ENCODE measurements around the gene HIPK1.

HIPK1 gene

DNA sequence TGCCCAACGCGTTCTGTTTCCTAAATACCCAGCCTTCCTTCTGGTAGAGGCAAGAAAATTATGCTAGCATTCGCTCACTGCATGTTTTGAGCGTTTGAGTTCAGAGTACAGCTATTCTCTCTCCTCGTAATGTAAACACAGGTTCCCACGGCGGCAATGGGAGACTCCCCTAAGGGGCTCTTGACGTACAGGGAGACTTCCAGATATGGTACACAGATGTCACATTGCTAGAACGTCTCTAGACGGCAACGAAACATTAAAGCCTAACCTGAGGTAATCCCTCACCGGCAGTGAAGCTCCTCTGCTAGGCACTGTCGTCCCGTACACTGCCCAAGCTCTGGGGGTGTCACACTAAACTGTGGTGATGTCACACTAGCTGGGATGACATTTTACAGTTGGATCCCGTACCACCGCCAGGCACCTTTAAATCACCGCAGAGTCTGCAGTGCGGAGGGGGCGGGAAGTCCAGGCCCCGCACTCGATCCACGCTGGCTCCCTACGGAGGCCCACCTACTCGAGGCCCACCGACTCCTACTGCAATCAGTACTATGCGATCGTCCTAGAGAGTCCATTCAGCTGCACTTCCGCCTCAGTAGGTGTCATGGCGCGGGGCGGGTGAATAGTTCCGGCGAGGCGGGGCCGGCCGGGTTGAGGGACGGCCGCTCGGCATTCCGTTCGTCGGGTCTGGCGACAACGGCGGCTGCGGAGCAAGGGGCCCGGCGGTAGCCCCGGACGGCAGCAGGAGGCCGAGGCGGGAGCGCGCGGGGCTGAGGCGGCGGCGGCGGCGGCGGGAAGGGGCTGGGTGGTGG, at the start of gene HIPK1:
Gene HIPK1 (plus strand): TSS at position 384 of the 809 bp plus-strand sequence.
- peak; percentile 31 for DNase-seq

GRCh38 chr1:113879739-113880038, 49.4 kb upstream of the HIPK1 start:
- DNase-seq, result no peak

DNA sequence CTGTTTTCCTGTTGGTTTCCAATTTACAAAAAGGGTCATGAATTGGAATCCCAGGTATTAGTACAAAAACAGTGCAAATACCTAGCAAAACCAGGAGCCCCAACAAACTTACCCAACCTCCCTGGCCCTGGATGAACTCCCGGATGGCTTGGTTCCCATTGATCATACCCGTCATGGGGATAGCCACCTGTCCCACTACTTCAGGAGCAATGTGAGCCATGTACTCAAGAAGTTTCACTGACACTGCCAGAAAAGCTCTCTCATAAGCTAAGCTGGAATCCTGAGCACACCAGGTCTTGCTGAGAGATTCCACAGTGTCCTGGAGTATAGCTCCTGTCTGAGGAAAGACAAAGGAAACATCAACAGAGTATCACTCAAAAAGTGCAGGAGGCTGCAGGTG, 47.5 kb upstream of the HIPK1 start:
- DNase-seq, result no peak

DNA sequence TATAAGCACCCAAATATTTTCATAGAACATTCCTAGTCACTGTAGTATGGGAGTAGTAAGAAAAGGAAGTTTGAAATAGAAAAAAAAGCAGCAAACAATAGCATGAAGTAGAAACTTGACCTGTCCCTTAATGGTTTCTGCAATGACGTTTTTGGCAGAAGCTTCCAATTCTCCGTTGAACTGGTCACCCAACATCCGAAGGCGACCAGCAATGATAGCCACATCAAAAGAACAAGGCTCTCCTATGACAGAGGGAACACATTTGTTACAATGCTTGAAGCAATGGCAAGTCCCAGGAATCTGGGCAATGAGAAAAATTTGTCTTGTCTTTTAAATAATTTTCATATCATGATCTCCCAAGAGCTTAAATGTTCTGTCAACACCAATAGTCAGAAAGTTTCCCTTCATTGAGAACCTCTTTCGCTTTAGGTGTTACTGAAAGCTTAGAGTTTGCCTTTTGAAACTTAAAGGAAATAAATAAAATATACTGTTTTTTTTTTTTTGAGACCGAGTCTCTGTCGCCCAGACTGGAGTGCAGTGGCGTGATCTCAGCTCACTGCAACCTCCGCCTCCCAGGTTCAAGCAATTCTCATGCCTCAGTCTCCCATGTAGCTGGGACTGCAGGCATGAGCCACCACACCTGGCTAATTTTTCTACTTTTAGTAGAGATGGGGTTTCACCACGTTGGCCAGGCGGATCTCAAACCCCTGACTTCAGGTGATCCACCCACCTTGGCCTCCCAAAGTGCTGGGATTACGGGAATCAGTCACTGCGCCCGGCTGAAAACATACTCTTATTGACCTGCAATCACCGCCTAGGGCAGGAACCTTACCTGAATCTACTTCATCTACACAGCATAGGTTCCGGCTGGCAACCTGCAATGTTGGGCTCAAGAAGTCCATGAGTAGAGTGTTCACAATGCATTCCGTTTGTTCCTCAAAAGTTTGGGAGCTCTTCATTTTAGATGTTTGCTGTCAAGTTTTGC, 42.4 kb upstream of the HIPK1 start:
- DNase-seq, result no peak

- no peak for DNase-seq
Observed at GRCh38 chr1:113887402-113888175, 41.5 kb upstream of the HIPK1 start, which contains the start of gene BCL2L15. BCL2L15 (minus strand) TSS chr1:113887581; CDS start chr1:113887375, 206 bp downstream.

DNA sequence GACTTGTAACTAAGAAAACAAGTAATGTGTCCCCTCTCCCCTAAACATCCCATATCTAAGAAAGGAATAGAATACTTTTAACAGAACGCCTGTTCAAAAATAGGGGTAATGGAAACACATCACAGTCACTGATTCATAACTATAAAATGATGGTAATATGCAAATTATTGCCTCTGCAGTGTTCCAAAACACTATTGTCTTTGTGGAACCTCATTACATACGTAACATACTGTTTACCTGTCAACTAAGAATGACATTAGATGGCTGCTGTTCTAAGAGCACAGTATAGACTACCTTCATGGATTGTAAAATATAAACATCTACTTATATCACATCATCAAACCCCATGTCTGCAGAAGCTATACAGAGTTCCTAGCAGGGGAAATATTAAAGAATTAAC, 38.3 kb upstream of the HIPK1 start:
- no peak for DNase-seq

GRCh38 chr1:113891631-113892220, 37.4 kb upstream of the HIPK1 start:
- peak; percentile 39 for DNase-seq

GRCh38 chr1:113893267-113893666, 35.9 kb upstream of the HIPK1 start:
- DNase-seq, result no peak

DNA sequence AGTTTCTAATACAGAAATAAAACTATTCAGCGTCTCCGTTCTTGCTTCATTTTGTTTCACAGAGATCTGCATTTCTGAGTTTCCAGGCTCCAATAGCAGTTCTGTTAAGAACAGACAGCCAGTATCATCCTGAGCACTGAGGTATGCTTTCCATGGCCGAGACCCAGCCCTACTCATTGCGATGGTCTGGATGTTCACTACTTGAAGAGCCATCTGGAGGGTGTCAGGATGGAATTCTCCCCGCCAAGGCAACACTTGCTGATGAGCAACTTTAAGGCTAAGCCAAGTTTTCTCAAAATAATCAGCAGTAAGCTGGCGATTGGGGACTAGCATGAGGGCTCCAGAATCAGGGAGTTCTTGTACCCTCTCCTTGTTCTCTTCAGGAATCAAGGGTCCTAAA, 34.0 kb upstream of the HIPK1 start:
- no peak for DNase-seq

GRCh38 chr1:113895961-113896360, 33.2 kb upstream of the HIPK1 start:
- no peak for DNase-seq

GRCh38 chr1:113898241-113898814, 30.8 kb upstream of the HIPK1 start:
- DNase-seq, result no peak

DNA sequence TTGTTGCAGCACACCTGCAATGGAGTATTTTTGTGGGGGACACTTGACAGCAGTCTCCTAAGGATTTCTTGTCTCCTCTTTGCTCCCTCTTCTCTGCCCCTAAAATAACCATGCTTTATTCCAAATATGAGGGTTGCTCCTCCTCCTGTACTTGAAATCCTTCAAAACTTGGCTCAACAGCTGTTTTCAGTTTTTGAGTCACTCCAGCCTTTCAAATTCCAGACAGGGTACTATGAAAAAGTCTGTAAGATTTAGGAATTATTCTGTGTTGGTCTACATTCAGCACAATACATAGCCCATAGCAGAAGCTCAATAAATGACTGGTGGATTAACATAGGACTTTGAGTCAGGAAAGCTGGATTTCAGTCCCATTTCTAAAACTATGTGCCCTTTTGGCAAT, 30.0 kb upstream of the HIPK1 start:
- no peak for DNase-seq

GRCh38 chr1:113901191-113901590, 27.9 kb upstream of the HIPK1 start:
- no peak for DNase-seq

DNA sequence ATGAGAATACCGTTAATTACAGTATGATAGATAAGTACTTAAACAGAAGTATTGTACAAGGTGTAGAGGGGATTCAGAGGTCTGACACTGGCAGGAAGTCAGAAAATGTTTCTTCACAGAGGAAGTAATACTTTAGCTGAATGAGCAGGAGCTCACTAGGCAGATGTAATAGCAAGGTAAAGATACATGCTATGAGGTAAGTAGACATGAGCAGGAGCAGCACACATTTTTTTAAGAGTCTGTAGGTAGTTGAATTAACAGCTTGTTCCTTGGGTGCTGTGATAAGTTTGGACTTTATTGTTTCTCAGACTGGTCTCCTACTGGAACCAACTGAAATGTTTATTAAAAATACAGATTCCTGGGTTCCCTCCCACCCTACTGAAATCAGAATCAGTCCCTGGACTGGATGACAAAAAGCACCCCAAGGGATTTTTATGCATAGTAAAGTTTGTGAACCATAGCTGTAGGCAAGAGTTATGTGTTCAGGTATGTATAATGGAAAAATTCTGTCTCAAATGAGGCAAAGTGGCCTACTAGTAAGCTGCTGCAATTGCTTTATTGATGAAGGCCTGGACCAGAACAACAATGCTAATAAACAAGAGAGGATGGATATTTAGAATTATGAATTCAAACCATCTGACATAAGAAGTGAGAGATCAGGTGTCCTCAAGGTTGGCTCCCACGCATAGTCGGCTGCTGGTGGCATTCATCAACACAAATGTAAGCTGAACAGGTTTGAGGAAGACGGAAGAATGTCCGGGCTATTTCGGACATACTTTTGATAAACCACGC, 25.4 kb upstream of the HIPK1 start:
- DNase-seq, result no peak

DNA sequence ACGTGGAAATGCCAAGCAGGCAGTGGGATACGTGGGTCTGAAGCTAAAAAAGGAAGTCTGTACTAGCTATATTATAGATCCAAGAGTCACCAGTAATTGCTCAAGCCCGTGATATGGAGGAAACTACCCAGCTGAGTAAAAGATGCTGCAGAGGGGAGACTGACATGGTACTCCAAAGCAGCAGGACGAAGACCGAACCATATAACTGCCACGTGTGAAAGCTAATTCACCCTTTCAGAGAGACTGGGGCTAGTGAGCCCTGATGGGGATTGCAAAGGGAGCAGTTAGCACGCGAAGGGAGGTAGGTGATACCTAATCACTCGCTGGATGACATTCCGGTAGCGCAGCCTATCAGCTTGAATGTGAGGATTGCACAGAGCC, 24.8 kb upstream of the HIPK1 start:
- DNase-seq, result no peak

DNA sequence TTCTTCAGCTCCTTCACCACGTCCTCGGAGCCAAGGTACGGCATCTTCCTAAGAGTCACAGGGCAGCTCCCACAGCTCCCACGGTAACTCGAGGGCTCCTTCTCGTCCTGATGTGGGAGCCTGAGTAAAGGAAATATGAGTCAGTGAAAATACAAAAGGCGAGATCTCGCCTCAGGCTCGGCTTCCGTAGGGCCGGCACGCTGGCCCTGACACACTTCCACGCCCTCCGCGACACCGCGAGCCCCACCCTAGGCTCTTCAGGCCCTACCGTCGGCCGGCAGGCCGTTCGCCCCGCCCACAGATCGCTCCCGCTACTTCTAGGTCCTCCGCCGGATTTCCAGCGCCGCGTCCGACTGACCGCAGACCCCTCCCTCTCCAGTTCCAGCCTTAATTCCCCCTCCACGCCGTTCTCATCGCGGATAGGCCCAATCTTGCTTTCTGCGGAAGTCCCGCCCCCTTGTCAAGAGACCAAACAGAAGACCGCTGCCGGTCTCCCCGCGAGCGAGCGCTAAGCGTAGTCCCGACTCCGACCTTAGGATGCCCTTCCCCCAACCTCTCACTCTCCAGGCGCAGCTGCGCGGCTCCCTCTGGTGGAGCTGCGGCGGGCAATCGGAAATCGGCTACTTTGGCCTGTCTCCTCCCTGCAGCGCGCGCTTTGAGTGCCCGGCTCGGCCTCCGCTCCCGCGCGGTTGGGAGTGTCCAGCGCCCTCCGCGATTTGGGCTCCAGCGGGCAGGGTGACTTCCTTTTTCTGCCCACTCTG, 24.3 kb upstream of the HIPK1 start, which contains the start of the genes AP4B1 and DCLRE1B:
Gene AP4B1 (minus strand): TSS at position 126 of the 761 bp plus-strand sequence. CDS start 82 bp downstream, at position 44.
Gene DCLRE1B (plus strand): TSS at position 653 of the 761 bp plus-strand sequence. CDS start 261 bp downstream, outside the sequence.
- peak; percentile 95 for DNase-seq

GRCh38 chr1:113905435-113905861, 23.7 kb upstream of the HIPK1 start:
- no peak for DNase-seq

DNA sequence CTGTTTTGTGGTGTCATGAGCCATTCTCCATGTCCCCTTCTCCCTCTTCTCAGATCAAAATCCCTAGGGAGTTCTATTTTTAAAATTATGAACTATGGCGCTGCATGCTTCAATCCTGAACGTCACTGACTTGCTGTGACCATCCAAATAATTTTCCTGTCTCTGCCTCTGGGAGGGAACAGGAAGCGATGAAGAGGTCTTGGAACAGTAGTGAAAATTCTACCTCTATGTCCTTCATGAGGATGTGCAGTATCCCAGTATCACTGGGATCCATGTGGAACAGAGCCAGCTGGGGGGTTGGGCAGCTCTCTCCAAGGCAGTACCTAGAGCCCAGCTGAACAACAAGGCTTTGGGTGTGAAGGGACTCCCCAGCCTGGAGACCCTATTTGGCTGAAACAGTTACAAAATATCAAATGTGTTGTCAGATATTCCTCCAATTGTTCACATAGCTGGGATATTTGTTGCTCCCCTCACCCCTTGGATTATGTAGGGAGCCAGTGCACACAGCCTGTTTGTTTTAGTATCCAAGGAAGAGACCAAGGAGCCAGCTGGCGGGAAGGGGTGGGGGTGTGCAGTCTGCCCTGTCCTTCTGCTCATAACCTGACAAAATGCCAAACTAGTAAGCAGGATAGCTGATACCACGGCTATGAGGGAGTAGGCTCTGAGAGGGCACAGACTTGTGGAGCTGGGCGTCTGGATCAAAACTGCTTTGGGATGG, 16.4 kb upstream of the HIPK1 start:
- no peak for DNase-seq

GRCh38 chr1:113913312-113913668, 15.8 kb upstream of the HIPK1 start:
- no peak for DNase-seq

All from NCI-H1436 treated with DMSO at 0.1 percent for 48 hours (cell line).